Caco-2 (cell line): Measurements from ENCODE around the gene IL1RAP. TPM values are rescaled to one million over a fixed set of nuclear protein-coding genes. Genes with fewer than 3 reads are reported as not detected.

Experiments
- BruUV-seq: library from RNA; stranded (reverse); fragments of 400-500 nt; replicated peaks from 2 replicates; lab custom pipeline; 2021; lab: Mats Ljungman, UMichigan
- CTCF ChIA-PET: fragments of 300-600 bp; sonication (Branson Sonifier 250); formaldehyde crosslinking; loops from one replicate; lab custom pipeline; 2022; ENCODE audit warnings: antibody characterized with exemption; lab: Charles Lee
- POLR2A ChIA-PET: fragments of 300-600 bp; sonication (Branson Sonifier 250); formaldehyde crosslinking; loops from one replicate; lab custom pipeline; 2022; ENCODE audit warnings: antibody characterized with exemption; lab: Charles Lee
- DNase-seq, 2 experiments: peaks; one replicate each; pipeline versions ENCODE4 v3.0.0 to v3.0.0-alpha.2; 2020 to 2022
- H3K27me3 ChIP-seq: replicated peaks from 2 replicates; pipeline ENCODE4 v1.6.0; 2011; ENCODE audit warnings: low read length; ENCODE audit not compliant: control insufficient read depth, insufficient read depth
- H3K36me3 ChIP-seq: 2 replicates; pipeline ENCODE4 v1.5.1; 2011; ENCODE audit warnings: low read length; ENCODE audit not compliant: control insufficient read depth, insufficient read depth
- H3K4me1 ChIP-seq: fragments of 250-450 bp; sonication (Bioruptor Pico); 2 replicates; pipeline ENCODE4 v1.5.1; 2020; ENCODE audit warnings: mild to moderate bottlenecking
- H3K4me3 ChIP-seq: 2 replicates; pipeline ENCODE4 v1.5.1; 2011; ENCODE audit warnings: low read depth, mild to moderate bottlenecking, control low read depth, low read length
- H3K9me3 ChIP-seq: fragments of 250-450 bp; sonication (Bioruptor Pico); 2 replicates; pipeline ENCODE4 v1.5.1; 2020; ENCODE audit warnings: mild to moderate bottlenecking, moderate library complexity
- H3K27ac Mint-ChIP-seq: one replicate; pipeline ENCODE4 v1.8.0; 2022; ENCODE audit warnings: mixed read lengths; ENCODE audit not compliant: unreplicated experiment
- H3K27me3 Mint-ChIP-seq: one replicate; pipeline ENCODE4 v1.8.0; 2022; ENCODE audit warnings: mixed read lengths; ENCODE audit not compliant: insufficient read depth, unreplicated experiment
- H3K36me3 Mint-ChIP-seq: one replicate; pipeline ENCODE4 v1.8.0; 2022; ENCODE audit warnings: mild to moderate bottlenecking, mixed read lengths; ENCODE audit not compliant: insufficient read depth, unreplicated experiment
- H3K4me1 Mint-ChIP-seq: one replicate; pipeline ENCODE4 v1.8.0; 2022; ENCODE audit warnings: low read depth, mixed read lengths; ENCODE audit not compliant: unreplicated experiment
- H3K4me3 Mint-ChIP-seq: one replicate; pipeline ENCODE4 v1.8.0; 2022; ENCODE audit warnings: mild to moderate bottlenecking, moderate library complexity, mixed read lengths; ENCODE audit not compliant: unreplicated experiment
- H3K9me3 Mint-ChIP-seq: one replicate; pipeline ENCODE4 v1.8.0; 2022; ENCODE audit warnings: mixed read lengths; ENCODE audit not compliant: unreplicated experiment
- intact Hi-C: fragments of 100-400 bp; cut with micrococcal nuclease; formaldehyde crosslinking; loops from one replicate; pipeline ENCODE4 v1.10.0; 2022; ENCODE audit not compliant: unreplicated experiment
- total RNA-seq: library from RNA; stranded (reverse); gene quantifications from 2 replicates; pipeline ENCODE4 v1.2.3, GENCODE V29; 2022
- TF ChIP-seq, protein P1 (sequence below), 2 experiments: fragments of 200-600 bp in 1 of 2; IDR thresholded peaks; 1 replicate in 1 of 2; 2 replicates in 1 of 2; pipeline versions ENCODE4 v1.5.1 to v1.8.0; 2011 to 2022; ENCODE audit warnings: antibody characterized with exemption in 1 of 2, control low read depth in 1 of 2, inconsistent platforms in 1 of 2, low read depth in 1 of 2, low read length in 1 of 2, mild to moderate bottlenecking in 1 of 2, moderate library complexity in 1 of 2; ENCODE audit not compliant: insufficient read depth in 1 of 2, severe bottlenecking in 1 of 2, unreplicated experiment in 1 of 2

IL1RAP gene
- total RNA-seq, 1 experiment from 2014 or later = 5.1 TPM

DNA sequence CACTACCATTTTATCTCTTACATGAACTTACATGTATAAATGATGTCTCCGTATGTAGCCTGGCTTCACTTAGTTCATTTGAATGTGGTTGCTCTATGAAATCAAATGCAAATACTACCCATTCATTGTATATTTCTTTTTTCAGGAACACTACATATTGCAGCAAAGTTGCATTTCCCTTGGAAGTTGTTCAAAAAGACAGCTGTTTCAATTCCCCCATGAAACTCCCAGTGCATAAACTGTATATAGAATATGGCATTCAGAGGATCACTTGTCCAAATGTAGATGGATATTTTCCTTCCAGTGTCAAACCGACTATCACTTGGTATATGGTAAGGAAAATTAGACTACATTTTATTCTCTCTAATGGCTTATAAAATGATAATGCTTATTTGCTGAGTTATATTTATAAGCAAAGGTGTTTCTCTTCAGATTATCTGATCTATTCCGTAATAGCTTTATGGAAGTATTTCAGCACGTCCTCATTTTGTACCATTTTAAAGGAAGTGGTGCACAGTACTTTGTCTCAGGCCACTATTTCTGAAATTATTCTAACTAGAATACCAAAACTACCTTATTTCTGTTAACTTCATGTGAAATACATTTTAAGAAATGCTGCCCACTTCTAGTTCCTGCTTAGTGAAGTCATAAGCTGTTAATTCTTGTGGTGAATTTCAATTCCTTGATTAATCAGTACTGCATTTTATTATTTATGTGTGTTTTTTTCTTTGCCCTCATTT, 95.1 kb downstream of the IL1RAP start:
- H3K27ac Mint-ChIP-seq = no peak overlapping the region
- Histone ChIP-seq H3K27me3 (no peaks in the 10 kb centered on the region), H3K36me3 (no peaks in the 10 kb centered on the region), H3K4me3 (no peak overlapping the region), H3K9me3 (no peaks in the 10 kb centered on the region), H3K4me1 (no peaks in the 10 kb centered on the region)
- peaks cover 2% of the 10 kb centered on the region for H3K27me3 Mint-ChIP-seq
- TF ChIP-seq, protein P1, sequence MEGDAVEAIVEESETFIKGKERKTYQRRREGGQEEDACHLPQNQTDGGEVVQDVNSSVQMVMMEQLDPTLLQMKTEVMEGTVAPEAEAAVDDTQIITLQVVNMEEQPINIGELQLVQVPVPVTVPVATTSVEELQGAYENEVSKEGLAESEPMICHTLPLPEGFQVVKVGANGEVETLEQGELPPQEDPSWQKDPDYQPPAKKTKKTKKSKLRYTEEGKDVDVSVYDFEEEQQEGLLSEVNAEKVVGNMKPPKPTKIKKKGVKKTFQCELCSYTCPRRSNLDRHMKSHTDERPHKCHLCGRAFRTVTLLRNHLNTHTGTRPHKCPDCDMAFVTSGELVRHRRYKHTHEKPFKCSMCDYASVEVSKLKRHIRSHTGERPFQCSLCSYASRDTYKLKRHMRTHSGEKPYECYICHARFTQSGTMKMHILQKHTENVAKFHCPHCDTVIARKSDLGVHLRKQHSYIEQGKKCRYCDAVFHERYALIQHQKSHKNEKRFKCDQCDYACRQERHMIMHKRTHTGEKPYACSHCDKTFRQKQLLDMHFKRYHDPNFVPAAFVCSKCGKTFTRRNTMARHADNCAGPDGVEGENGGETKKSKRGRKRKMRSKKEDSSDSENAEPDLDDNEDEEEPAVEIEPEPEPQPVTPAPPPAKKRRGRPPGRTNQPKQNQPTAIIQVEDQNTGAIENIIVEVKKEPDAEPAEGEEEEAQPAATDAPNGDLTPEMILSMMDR (IDR thresholded peaks at IDR 0.05; ENCODE audit: insufficient read depth in 1 of 2, low read depth in 1 of 2, low read length in 1 of 2, severe bottlenecking in 1 of 2, unreplicated experiment in 1 of 2) = no peak
- peaks cover 6% of the 10 kb centered on the region for H3K4me1 Mint-ChIP-seq
- no TSS peak for BruUV-seq
- H3K4me3 Mint-ChIP-seq = no peak overlapping the region
- intact Hi-C loops = no loop called here
- DNase-seq = no peak
- no peaks in the 10 kb centered on the region for H3K36me3 Mint-ChIP-seq
- CTCF ChIA-PET = no interaction called here
- no peaks in the 10 kb centered on the region for H3K9me3 Mint-ChIP-seq
- POLR2A ChIA-PET = no interaction called here

DNA sequence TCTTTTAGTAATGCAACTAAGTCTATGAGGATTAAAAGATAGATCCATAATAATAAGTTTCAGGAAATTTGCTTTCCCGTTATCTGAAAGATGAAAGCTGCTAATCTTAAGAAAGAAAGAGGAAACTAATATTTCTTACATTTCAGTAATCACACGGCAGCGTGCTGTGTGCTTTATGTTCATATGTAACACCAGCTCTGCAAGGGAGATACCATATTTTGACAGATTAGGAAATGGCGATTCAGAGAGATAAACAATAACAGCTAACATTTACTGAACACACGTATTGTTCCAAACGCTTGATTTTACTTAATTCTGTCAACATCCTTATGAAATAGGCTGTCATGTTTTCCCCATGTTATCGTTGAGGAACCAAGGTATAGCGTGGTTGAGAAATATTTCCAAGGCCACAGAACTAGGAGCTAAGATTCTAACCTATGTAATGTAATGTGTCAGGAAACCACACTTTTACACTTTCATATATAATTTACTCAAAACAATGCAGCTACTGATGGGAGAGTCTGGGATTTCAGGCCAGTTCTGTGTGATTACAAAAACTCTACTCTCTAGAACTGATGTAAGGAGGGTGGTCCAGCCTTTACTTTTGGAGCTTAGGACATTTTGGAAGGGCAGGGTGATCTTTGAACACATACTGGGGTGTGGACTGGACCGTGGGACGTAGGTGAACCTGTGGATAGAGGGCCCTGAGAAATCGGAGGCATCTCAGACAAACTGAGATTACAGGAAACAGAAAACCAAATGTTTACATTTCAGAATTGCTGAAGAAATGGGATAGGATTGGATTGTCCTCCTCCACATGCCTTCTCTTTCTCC, 100.6 kb downstream of the IL1RAP start:
- intact Hi-C loops = no loop called here
- Histone ChIP-seq H3K27me3 (no peaks in the 10 kb centered on the region), H3K4me1 (peaks cover 9% of the 10 kb centered on the region; the same call in 1 of the 2 replicates), H3K36me3 (no peaks in the 10 kb centered on the region), H3K9me3 (no peaks in the 10 kb centered on the region), H3K4me3 (no peak overlapping the region)
- peaks cover 2% of the 10 kb centered on the region for H3K27me3 Mint-ChIP-seq
- BruUV-seq = no TSS peak
- no peak overlapping the region for H3K4me3 Mint-ChIP-seq
- no peak overlapping the region for H3K27ac Mint-ChIP-seq
- no peaks in the 10 kb centered on the region for H3K36me3 Mint-ChIP-seq
- H3K4me1 Mint-ChIP-seq = peaks cover 25% of the 10 kb centered on the region
- CTCF ChIA-PET = no interaction called here
- DNase-seq = peak in 1 of 2 experiments; percentile 1
- H3K9me3 Mint-ChIP-seq = no peaks in the 10 kb centered on the region
- TF ChIP-seq, protein P1 (IDR thresholded peaks at IDR 0.05; ENCODE audit: insufficient read depth in 1 of 2, low read depth in 1 of 2, low read length in 1 of 2, severe bottlenecking in 1 of 2, unreplicated experiment in 1 of 2) = no peak
- POLR2A ChIA-PET = interaction anchor here (0.6 kb wide), 1 partner anchor 29 kb away, joined by 3 read pairs; no protein-coding TSS in a partner anchor

DNA sequence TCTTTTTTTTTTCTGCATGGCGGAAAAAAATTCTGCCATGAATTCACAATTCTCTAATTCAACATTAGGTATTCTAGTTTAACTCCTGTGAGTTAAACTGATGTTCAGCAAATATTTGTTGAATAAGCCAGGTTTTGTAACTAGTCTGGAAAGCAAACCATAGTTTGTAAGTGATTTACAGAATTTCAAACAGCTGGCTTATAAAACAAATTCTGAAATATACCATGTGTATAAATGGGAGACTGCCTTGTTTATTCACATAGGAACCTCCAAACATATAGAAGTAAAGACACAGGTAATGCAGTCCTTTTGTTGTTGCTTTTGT, 101.1 kb downstream of the IL1RAP start:
- no peaks in the 10 kb centered on the region for H3K27me3 Mint-ChIP-seq
- no peak overlapping the region for H3K27ac Mint-ChIP-seq
- DNase-seq = no peak
- H3K9me3 ChIP-seq = no peaks in the 10 kb centered on the region
- H3K36me3 ChIP-seq = no peaks in the 10 kb centered on the region
- intact Hi-C loops = no loop called here
- H3K9me3 Mint-ChIP-seq = no peaks in the 10 kb centered on the region
- POLR2A ChIA-PET = no interaction called here
- H3K4me3 Mint-ChIP-seq = no peak overlapping the region
- no peaks in the 10 kb centered on the region for H3K27me3 ChIP-seq
- H3K4me1 ChIP-seq = peaks cover 9% of the 10 kb centered on the region; the same call in 1 of the 2 replicates
- H3K36me3 Mint-ChIP-seq = no peaks in the 10 kb centered on the region
- H3K4me1 Mint-ChIP-seq = peaks cover 25% of the 10 kb centered on the region
- no TSS peak for BruUV-seq
- CTCF ChIA-PET = no interaction called here
- no peak overlapping the region for H3K4me3 ChIP-seq
- TF ChIP-seq, protein P1 (IDR thresholded peaks at IDR 0.05; ENCODE audit: insufficient read depth in 1 of 2, low read depth in 1 of 2, low read length in 1 of 2, severe bottlenecking in 1 of 2, unreplicated experiment in 1 of 2) = no peak
